MG63 (cell line): Measurements from ENCODE around the gene KCNA4. TPM values are rescaled to one million over a fixed set of nuclear protein-coding genes. Genes with fewer than 3 reads are reported as not detected.
"Not testable (repeated sequence)": the region's sequence is repeated elsewhere in the genome, so short reads cannot be mapped to it uniquely, and the experiment has no call there.

Experiments
- DNase-seq: peaks from one replicate; pipeline ENCODE4 v3.0.0-alpha.2; 2020
- H3K27me3 ChIP-seq: fragments of 250-450 bp; sonication (Bioruptor Pico); 2 replicates; pipeline ENCODE4 v1.5.1; 2020; ENCODE audit warnings: mild to moderate bottlenecking, moderate library complexity
- H3K36me3 ChIP-seq: fragments of 250-450 bp; sonication (Bioruptor Pico); 2 replicates; pipeline ENCODE4 v1.5.1; 2020; ENCODE audit warnings: mild to moderate bottlenecking, moderate library complexity
- H3K4me3 ChIP-seq: fragments of 250-450 bp; sonication (Bioruptor Pico); 2 replicates; pipeline ENCODE4 v1.5.1; 2020; ENCODE audit warnings: mild to moderate bottlenecking, moderate library complexity
- H3K9me3 ChIP-seq: fragments of 250-450 bp; sonication (Bioruptor Pico); 2 replicates; pipeline ENCODE4 v1.5.1; 2020; ENCODE audit warnings: mild to moderate bottlenecking, moderate library complexity
- total RNA-seq: library from RNA; depleted of rRNA; stranded (reverse); fragments of >200 nt; shearing (Covaris generic); gene quantifications from 2 replicates; pipeline ENCODE4 v1.2.3, GENCODE V29; 2014; ENCODE audit warnings: low replicate concordance; rRNA removed

KCNA4 gene
- total RNA-seq, result not detected in 2 replicates

DNA sequence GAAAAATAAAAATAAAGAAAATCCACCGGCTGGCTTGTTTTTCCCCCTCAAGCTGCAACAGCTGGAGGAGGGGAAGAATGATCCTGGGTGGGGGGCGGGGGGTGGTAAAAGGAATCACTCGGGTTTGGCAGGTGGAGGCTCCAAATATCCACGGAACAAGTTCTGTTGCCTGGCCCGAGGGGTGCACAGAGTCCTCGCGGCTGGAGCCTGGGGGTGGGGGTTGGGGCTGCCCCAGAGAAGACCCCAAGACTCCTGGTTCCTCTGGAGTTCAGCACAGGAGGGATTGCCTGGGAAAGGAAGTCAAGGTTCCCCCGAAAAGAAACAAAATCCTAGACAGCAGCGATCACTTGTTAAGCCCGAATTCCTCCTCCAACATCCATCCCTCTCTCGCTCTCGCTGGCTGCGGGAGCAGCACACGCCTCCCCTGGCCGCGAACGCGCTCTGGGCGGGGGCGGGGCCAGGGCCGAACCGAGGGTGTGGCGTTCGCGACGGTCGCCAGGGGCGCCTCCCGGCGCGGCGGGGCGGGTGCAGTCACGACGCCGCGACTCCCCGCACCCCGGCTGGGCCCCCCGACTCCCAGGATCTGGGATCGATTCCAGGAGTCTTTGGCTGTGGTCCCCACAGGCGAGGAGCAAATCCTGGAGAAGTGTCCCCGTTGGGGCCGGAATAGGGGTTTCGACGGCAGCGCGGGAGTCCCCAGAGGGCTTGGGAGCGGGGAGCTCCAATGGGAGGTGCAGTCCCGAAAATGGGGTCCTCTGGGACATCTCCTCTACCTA, at the start of gene KCNA4:
Gene KCNA4 (minus strand): TSS at position 443 of the 776 bp plus-strand sequence. CDS start 4,352 bp downstream, outside the sequence.
- no peaks in the 10 kb centered on the region for H3K9me3 ChIP-seq
- no peak within 1 kb of the TSS for H3K4me3 ChIP-seq
- DNase-seq, result peak; percentile 8
- H3K27me3 ChIP-seq, result peaks cover 6% of the 10 kb centered on the region; the same call in 1 of the 2 replicates
- H3K36me3 ChIP-seq, result no peaks in the 10 kb centered on the region

DNA sequence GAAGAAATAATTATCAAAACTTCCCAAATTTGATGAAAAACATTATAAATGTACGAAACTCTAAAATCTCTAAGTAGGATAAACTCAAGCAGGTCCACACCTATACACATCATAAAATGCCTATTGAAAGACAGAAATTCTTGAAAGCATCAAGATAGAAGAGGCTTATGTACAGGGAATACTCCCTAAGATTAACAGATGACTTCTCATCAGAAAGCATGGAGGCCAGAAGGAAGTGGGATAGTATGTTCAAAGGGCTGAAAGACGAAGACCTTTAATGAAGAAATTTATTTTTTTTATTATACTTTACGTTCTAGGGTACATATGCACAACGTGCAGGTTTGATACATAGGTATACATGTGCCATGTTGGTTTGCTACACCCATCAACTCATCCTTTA, 45.3 kb upstream of the KCNA4 start:
- Histone ChIP-seq H3K9me3 (no peaks in the 10 kb centered on the region), H3K4me3 (no peak overlapping the region), H3K27me3 (no peaks in the 10 kb centered on the region), H3K36me3 (no peaks in the 10 kb centered on the region)
- no peak for DNase-seq

DNA sequence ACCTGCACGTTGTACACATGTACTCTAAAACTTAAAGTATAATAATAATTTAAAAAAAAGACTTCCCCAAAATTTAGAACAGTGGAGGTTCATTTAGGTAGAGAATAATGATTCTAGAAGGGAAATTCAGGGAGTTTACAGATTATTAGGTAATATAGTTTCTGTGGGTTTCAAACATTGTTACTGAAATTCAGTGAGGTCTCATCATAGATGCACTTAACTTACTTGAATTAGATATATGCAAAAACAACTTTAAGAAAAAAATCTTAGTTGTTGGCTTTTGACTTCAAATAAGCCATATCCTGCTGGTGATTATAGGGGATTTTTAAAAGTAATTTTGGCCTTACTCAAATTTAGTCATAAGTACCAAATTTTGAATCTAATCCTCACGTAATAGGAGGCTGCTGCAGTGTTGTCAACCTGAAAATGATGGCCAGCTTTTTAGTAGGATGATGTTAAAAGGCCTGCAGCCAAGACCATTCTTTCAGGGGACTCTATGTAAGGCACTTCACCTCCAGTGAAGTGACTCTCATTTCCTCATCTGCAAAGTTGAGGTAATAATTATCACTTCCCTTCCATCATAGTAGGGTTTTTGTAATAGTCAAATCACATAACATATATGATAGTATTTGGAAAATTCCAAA, 42.5 kb upstream of the KCNA4 start:
- no peak overlapping the region for H3K4me3 ChIP-seq
- H3K27me3 ChIP-seq, result no peaks in the 10 kb centered on the region
- DNase-seq, result no peak
- H3K9me3 ChIP-seq, result no peaks in the 10 kb centered on the region
- no peaks in the 10 kb centered on the region for H3K36me3 ChIP-seq

DNA sequence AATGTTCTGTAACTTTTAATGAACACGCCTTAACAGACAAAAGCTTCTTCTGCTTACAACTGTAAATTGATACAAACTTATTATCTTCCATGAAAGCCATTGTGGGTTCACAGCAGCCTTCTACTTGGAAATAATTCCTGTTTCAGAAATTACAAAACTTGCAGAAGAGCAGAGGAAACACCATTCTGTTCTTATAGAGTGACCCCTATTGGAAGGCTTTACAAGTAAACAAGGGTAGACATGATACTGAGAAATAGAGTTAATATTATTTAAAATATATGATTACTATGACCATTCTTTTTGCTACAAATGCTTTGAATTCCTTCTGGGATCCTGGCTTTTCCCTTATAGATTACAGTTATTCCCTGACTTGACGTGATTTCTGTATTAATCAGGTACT, 32.4 kb upstream of the KCNA4 start:
- H3K9me3 ChIP-seq, result no peaks in the 10 kb centered on the region
- DNase-seq, result no peak
- no peaks in the 10 kb centered on the region for H3K36me3 ChIP-seq
- no peak overlapping the region for H3K4me3 ChIP-seq
- no peaks in the 10 kb centered on the region for H3K27me3 ChIP-seq

DNA sequence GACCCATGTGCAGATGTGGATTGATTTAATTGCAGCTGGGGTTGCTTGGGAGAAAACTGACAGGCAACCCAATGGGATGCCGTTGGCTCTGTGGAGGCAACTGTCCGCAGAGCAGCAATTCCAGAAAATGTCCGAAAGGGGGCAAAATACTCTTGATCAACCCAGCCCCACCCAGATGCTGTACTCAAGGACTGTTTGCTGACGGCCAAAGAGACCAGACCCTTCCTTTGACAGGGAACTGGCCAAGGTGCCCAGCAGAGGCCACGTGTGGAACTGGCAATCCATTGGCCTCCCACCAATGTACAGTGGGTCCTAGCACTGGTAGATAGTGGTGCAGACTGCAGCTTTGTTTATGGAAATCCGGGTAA, 29.7 kb upstream of the KCNA4 start:
- H3K4me3 ChIP-seq, result no peak overlapping the region
- no peaks in the 10 kb centered on the region for H3K36me3 ChIP-seq
- H3K9me3 ChIP-seq, result no peaks in the 10 kb centered on the region
- H3K27me3 ChIP-seq, result no peaks in the 10 kb centered on the region
- no peak for DNase-seq

DNA sequence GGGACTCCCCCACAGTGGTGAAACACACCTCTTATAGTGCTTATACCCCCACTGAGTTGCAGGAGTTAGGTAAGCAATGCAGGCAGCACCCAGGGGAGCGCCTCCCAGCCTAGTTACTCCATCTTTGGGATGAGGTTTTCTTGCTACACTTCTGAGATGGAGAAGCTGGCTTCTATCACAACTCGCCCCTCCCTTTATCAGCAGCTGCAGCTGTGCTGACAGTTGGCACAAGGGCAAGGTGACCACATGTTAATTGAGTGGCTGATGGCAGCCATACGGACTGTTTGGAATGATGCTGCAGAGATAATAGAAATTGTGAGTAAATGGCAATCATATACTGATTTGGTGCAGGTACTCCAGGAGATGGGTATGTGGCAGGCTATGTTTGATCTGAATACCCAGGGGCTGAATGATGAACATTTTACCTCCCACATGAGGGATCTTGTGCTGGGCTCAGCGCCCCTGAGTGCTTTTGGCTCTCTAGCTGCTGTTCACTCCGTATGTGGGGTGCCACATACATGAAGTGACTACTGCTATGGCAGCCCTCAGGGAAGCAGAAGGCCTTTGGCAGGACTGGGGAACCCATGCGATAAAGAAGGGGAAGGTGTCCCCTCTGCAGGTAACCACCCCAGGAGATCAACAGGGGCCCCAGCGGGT, 29.2 kb upstream of the KCNA4 start:
- no peak for DNase-seq
- no peaks in the 10 kb centered on the region for H3K36me3 ChIP-seq
- H3K9me3 ChIP-seq, result no peaks in the 10 kb centered on the region
- no peak overlapping the region for H3K4me3 ChIP-seq
- H3K27me3 ChIP-seq, result no peaks in the 10 kb centered on the region

DNA sequence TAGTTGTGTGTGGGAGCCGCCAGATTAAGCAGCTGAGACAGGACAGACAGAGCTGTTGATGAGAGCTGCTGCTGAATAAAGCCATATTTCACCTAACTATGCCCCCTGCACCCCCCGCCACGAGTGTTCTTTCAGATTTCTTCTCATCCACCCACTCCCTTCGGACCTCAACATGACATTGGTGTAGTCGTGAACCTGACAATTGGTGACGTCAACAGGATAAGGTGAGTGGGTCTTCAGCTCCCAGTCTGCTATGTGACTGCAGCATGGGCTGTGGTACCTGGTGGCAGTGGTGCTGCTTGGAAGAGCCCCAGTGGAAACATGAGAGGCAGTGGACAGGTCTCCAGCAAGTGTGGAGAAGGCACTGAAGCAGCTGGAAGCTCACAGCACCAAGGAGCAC, 28.3 kb upstream of the KCNA4 start:
- Histone ChIP-seq H3K27me3 (no peaks in the 10 kb centered on the region), H3K36me3 (no peaks in the 10 kb centered on the region), H3K4me3 (no peak overlapping the region), H3K9me3 (no peaks in the 10 kb centered on the region)
- DNase-seq, result no peak

DNA sequence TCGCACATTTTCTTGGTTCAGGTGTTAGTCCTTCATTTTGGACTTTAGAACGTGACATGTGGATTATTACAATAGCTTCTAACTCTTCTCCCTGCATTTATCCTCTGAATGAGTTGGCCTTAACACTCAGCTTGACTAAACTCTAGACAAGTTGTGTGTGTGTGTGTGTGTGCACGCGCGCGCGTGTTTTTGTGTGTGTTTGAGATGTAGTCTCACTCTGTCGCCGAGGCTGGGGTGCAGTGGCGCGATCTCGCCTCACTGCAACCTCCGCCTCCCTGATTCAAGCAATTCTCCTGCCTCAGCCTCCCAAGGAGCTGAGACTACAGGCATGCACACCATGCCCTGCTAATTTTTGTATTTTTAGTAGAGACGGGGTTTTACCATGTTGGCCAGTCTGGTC, 24.3 kb upstream of the KCNA4 start:
- H3K9me3 ChIP-seq, result no peaks in the 10 kb centered on the region
- no peak for DNase-seq
- H3K27me3 ChIP-seq, result no peaks in the 10 kb centered on the region
- no peaks in the 10 kb centered on the region for H3K36me3 ChIP-seq
- no peak overlapping the region for H3K4me3 ChIP-seq

DNA sequence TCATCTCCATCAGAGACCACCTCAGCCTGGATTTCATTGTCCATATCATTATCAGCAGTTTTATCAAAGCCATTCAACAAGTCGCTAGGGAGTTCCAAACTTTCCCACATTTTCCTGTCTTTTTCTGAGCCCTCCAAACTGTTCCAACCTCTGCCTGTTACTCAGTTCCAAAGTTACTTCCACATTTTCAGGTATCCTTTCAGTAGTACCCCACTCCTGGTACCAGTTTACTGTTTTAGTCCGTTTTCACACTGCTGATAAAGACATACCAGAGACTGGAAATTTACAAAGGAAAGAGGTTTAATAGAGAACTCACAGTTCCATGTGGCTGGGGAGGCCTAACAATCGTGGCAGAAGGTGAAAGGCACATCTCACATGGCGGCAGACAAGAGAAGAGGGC, 17.9 kb upstream of the KCNA4 start:
- not testable (repeated sequence) for H3K4me3 ChIP-seq, H3K36me3 ChIP-seq, H3K27me3 ChIP-seq, DNase-seq, H3K9me3 ChIP-seq

DNA sequence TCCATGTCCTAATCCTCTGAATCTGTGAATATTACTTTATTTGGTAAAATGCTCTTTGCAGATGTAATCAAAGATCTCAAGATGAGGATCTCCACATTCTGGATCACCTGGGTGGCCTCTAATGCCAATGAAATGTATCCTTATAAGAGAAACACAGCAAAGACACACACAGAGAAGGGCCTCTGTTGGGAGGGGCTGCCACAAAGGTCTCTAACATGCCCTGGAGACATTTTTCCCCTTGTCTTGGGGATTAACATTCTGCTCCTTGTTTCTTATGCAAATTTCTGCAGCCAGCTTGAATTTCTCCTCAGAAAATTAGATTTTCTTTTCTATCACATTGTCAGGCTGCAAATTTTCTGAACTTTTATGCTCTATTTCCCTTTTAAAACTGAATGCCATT, 17.3 kb upstream of the KCNA4 start:
- not testable (repeated sequence) for H3K27me3 ChIP-seq, H3K36me3 ChIP-seq, H3K9me3 ChIP-seq, DNase-seq, H3K4me3 ChIP-seq

DNA sequence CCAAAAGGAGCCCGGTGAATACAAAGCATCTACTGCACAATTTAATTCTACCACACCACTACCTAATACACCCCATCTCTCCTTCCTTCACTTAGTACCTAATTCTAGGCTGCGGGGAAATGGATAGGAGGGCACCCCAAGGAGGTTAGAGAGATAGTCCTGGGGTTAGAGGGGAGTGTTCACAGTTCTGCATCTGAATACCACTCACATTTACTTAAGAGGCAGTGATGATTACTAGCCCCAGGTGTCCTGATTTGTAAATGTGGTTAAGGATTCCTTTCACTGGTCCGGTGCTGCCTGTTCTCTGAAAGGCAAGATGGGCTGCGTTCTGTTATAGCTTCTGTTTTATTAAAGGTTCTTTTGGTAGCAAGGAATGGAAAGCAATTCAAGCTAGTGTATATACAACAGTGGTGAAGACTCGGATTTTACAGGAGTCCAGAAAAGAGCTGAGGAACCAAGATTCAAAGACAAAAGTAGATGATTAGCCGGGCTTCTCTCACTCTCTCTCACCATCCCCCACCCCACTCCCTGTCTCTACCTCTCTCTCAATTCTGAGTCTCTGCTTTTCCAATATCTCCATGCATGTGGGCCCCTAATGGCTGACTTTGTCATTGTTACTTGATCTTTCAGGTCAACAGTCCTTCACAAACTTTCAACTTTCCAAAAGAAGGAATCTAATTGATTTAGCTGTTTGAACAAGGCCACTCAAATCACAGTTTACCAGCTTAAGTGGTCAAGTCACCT, 8.7 kb upstream of the KCNA4 start:
- Histone ChIP-seq H3K27me3 (no peaks in the 10 kb centered on the region), H3K4me3 (no peak overlapping the region), H3K9me3 (no peaks in the 10 kb centered on the region), H3K36me3 (no peaks in the 10 kb centered on the region)
- no peak for DNase-seq

DNA sequence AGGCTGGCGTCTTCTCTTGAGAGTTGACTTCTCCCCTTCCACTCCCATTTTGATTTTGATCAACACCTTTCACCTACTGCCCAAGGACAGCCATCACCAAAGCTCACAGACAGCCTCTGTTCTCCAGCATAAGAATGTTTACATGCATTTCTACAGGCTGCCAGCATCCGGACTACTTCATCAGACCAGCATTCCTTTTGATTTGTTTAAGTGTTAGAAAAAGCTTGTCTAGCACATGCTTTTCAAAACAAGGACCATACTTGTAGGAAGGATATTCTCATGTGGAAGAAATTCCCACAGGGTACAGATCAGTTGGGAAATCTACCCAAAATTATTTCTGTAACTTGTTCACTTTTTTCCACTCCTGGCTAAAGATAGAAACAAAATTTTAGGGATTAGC, 6.2 kb upstream of the KCNA4 start:
- Histone ChIP-seq H3K36me3 (no peaks in the 10 kb centered on the region), H3K27me3 (no peaks in the 10 kb centered on the region), H3K9me3 (no peaks in the 10 kb centered on the region), H3K4me3 (no peak overlapping the region)
- DNase-seq, result no peak

DNA sequence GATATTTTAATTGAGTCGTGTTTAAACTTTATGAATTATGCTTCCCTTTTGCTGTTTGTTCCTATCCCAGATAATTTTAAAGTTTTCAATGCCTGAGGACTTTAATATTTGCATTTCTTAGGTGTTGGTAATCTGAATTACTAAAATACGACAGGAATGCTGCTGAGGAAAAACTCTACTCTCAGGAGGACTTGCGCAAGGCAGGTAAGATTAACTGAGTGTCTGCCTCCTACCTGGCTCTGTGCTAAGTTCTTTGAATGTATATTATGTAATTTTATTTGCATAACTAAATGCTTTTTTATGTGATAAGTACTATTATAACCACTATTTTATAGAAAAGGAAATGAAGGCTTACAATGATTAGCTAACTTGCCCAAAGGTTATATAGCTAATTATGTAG, 2.7 kb upstream of the KCNA4 start:
- peaks cover 6% of the 10 kb centered on the region; the same call in 1 of the 2 replicates for H3K27me3 ChIP-seq
- no peak overlapping the region for H3K4me3 ChIP-seq
- DNase-seq, result no peak
- H3K9me3 ChIP-seq, result no peaks in the 10 kb centered on the region
- H3K36me3 ChIP-seq, result no peaks in the 10 kb centered on the region

DNA sequence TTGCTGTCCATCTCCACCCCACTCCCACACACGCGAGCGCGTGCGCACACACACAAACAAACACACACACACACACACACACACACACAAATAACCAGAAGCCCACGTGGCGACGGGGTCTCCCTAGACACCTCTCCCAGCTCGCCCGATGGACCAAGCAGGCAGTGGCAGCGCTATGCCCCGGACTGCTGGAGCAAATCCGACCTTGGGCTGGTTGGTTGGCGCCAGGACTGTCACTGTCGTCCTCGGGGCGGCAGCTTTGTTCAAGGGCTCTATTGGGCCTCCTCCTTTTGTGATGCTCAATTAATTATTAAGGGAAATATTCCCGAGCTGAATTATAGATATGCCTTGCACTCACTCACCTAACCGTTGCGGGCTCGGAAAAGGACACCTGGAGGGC, 1.7 kb upstream of the KCNA4 start:
- Histone ChIP-seq H3K27me3 (peaks cover 6% of the 10 kb centered on the region; the same call in 1 of the 2 replicates), H3K9me3 (no peaks in the 10 kb centered on the region), H3K4me3 (no peak overlapping the region), H3K36me3 (no peaks in the 10 kb centered on the region)
- DNase-seq, result no peak

DNA sequence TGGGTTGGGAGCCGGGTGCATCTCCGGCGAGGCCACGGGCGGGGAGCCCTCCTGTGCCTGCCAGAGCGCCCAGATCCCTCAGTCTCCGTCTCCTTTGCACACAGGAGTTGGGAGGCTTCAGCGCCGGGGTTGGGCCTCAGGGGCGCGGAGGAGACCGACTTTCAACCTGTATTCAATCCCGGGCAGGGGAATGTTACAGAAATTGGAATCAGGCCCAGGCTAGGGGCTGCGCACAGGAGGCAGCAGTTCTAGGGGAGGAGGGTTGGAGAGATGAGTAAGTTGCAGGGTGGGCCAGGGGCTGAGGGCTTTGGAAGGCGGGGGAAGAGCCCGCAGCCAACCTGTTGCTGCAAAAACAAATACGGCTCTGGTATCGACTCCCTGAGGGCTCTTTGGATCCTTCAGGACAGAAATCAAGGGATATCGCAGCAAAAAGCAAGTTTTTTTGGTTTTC, 640 bp upstream of the KCNA4 start:
- peaks cover 6% of the 10 kb centered on the region; the same call in 1 of the 2 replicates for H3K27me3 ChIP-seq
- DNase-seq, result no peak

DNA sequence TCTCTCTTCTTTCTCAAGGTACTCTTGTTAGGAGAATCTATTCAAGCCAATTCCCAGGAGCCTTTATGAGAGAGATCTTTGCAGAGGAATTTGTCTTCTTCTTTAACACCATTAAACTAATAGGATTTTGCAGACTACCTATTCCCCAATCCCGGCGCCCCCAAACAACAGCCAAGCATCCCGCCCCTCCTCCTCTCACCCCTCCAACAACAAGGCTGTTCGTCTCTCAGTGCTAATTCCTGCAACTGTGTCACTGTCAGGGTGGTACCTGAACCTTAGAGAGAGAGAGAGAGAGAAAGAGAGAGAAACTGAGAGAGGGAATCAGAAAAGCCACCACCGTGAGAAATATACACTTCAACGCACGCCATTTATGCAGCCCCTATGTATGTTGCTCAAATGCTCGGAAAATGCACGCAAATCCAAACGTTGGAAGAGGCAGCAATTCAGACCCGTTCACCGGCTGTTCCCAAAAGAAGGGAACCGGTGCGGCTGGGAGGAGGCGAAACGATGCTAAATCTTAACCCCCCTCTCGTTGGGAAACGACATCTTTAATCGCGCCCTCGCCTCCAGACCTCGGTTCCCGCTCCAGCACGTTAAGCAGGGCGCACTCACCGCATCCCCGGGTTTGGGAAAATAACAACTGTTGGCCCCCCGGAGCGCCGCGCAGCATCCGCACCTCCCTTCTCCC, 961 bp downstream of the KCNA4 start:
- Histone ChIP-seq H3K4me3 (no peak overlapping the region), H3K36me3 (no peaks in the 10 kb centered on the region), H3K27me3 (peaks cover 6% of the 10 kb centered on the region; the same call in 1 of the 2 replicates), H3K9me3 (no peaks in the 10 kb centered on the region)
- no peak for DNase-seq

More for the DNA sequence above, 640 bp upstream of the KCNA4 start:
- H3K9me3 ChIP-seq, result no peaks in the 10 kb centered on the region
- H3K36me3 ChIP-seq, result no peaks in the 10 kb centered on the region
- no peak overlapping the region for H3K4me3 ChIP-seq
